CD4-positive, alpha-beta T cell treated with Interleukin-6 for 4 hours (primary cell): ENCODE data around the gene COL20A1.
"Not testable (repeated sequence)": the region's sequence is repeated elsewhere in the genome, so short reads cannot be mapped to it uniquely, and the experiment has no call there.

Source experiments
- DNase-seq: peaks from one replicate; pipeline ENCODE4 v3.0.0-alpha.2; 2020; ENCODE audit warnings: mixed read lengths

Gene COL20A1

DNA sequence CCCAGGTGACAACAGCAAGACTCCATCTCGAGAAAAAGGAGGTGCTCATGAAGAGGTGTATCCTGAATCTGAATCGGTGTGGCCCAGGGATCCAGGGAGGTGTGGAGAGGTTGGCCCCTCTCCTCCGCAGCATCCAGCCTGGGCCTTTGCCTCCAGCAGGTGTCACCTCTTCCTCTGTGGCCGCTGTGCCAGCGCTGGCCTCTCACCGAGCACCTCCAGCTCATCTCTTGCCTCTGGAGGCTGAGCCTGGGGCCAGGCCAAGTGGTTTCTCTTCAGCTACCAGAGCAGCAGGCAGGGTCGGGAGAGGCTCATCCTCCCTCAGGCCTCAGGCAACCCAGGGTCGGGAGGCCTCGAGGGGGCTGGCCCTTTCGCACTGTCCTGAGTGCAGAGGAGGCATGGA is 1.2 kb upstream of the COL20A1 start:
- DNase-seq = no peak

- DNase-seq = no peak
Measured at GRCh38 chr20:63292292-63292701, 689 bp upstream of the COL20A1 start.

DNA sequence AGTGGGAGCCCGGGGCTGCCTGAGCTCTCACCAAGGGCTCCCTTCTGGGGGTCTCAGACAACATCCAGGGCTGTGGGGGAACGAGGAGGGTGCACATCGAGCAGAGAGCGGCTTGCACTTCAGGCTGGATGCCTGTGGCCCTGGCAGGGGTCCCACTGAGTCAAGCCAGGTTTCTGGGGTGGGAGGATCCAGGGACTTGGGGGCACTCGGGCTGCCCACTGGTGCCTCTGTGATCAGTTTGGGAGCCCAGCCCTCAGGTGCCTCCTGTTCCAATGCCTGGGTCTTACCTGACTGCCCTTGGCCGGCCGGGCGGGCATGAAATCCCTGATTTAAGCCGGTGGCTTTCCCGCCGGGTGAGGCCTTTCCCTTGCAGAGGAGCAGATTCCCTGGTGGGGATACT is 470 bp downstream of the COL20A1 start:
- DNase-seq = no peak

DNA sequence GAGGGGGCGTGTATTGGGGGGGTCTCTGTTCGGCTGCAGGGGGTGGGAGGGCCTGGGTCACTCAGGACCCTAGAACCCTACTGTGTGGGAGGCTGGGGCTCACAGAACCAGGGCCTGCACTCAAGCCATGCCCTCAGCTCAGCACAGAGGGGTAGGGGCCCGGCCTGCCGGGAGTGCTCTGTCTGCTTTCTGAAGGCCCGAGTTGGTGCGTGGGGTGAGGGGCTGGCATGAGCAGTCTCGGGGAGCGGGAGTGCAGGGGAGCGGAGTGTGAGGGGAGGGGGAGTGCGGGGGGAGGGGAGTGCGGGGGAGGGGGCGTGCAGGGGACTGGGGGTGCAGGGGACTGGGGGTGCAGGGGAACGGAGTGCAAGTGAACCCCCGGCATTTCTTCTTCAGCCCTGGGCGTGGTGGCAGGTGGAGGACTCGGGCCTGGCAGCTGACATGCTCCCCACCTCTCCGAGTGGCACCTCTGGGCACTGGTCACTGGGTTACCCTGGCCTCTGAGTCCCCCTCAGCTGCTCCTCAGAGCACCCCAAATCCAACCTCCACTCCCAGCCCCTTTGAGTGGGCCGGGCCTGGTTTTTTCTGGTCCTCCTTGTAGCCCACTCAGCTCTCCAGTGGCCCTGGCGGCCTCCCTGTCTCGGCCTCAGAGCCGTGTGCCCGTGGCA is 1.0 kb downstream of the COL20A1 start:
- no peak for DNase-seq

DNA sequence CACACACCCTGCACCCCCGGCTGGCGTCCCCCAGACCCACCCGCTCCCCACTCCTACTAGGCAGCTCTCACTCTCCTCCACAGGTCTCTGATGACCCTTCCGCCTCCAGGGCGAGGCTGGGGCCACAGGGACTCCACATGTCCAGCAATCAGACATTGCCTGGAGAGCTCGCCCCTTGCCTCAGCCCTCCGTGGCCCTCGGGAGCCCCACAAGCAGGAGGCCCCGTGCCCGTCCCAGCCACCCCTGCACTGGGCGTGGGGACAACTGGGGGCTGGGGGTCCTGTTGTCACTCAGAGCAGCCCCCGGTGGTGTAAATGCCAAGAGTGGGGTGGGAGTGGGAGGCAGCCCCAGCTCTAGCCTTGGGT is 1.5 kb downstream of the COL20A1 start:
- no peak for DNase-seq

DNA sequence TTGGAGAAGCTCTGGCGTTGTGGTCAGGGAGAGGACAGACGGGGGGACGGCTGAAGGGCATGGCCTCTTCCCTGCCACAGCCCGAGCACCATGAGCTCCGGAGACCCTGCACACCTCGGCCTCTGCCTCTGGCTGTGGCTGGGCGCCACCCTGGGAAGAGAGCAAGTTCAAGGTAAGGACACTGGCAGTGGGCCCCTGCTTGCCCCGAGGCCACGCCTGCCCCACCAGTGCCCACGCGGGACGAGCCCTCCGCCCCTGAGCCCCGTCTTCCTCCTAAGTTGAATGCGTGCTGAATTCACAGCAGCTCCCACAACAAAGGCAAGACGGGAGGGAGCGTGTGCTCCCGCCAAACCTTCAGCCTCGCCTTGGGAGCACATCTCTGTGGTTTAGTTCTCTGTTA is 2.0 kb downstream of the COL20A1 start:
- DNase-seq = no peak

GRCh38 chr20:63295422-63295821 is 2.4 kb downstream of the COL20A1 start:
- peak; percentile 13 for DNase-seq

GRCh38 chr20:63295846-63296245 is 2.9 kb downstream of the COL20A1 start:
- no peak for DNase-seq

DNA sequence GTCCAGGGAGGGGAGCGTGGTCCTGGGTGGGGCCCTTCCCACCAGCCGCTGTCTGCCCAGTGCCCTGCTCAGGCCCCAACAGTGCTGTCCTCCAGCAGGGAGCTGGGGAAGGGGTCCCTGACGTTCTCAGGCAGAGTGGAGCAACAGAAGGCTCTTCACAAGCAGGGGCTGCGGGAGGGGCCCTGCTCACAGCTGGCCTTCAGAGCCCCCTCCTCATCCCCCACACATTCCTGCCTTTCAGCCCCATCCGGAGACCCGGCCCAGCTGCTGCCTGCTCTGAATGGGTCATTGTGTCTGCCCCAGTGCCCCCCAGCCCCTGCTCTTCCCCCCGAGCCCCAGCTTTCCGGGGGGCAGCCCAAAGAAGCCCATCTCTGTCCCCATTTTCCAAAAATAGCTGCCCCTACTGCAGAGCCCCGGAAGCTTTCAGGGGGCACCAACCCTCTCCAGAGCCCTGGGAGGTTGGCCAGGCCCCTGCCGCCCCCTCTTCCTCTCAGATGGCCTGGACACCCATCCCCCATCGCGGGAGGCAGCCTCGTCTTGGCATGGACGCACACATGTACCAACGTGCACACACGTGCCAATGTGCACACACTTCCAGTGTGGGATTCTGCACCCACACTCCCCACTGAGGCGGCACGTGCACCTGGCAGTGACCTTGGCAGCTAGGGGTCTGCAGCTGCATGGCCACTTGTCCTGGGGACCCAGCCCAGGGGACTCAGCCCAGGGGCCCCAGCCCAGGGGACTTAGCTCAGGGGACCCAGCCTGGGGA is 3.7 kb downstream of the COL20A1 start:
- DNase-seq = no peak

DNA sequence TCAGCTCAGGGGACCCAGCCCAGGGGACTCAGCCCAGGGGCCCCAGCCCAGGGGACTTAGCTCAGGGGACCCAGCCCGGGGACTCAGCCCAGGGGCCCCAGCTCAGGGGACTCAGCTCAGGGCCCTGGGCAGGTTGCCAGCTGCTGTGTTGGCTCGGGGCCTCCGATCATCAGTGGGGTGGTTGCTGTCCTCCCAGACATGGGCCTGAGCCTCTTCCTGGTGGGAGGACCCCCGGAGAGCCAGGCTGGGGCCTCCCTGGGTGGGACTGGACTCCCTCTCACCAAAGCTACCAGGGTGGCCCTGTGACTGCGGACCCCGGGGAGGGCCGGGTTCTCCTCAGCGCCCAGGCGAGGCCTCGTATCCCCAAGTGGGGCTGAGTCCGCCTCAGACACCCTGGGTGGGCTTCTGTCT is 4.4 kb downstream of the COL20A1 start:
- DNase-seq = no peak

DNA sequence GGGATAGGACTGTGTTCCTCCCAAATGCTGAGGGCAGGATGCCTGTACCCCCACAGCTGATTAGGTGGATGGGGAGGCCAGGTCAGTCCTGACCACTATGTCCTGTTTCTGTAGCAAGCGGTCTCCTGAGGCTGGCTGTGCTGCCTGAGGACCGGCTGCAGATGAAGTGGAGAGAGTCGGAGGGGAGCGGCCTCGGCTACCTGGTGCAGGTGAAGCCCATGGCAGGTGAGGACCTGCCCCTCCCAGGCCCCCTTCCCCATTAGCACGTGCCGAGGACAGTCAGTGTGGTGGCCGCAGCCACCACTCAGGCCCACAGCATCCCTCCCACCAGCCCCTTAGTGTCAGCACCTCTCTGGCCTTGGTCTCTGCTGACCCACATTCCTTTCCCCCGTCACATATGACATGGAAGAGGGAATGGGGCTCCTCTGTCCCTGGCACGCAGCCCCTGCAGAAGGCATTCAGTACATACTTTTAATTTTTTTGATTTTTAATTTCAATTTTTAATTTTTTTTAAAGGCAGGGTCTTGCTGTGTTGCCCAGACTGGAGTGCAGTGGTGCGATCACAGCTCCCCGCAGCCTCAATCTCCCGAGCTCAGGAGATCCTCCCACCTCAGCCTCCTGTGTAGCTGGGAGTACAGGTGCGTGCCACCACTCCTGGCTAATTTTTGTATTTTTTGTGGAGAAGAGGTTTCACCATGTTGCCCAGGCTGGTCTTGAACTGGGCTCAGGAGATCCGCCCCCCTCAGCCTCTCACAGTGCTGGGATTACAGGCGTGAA is 5.0 kb downstream of the COL20A1 start:
- DNase-seq = no peak

GRCh38 chr20:63298731-63299312 is 5.8 kb downstream of the COL20A1 start:
- no peak for DNase-seq

DNA sequence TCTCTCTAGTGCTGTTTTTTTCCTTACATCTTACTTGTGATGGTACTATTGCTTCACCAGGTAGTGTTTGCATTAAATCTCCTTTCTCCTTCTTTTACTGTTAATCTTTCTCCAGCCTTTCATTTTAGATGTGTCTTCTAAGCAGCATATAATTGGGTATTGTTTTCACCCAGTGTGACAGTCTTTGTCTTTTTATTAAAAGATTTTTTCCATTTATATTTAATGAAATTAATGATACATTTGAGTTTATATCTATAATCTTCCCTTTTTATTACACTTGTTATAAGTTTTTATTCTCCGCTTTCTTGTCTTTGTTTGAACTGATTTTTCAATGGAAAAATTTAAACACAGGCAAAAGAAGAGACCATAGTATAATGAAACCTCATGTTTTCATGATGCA is 8.7 kb downstream of the COL20A1 start:
- DNase-seq = no peak

- no peak for DNase-seq
Measured at GRCh38 chr20:63303095-63303666, 10.2 kb downstream of the COL20A1 start.

DNA sequence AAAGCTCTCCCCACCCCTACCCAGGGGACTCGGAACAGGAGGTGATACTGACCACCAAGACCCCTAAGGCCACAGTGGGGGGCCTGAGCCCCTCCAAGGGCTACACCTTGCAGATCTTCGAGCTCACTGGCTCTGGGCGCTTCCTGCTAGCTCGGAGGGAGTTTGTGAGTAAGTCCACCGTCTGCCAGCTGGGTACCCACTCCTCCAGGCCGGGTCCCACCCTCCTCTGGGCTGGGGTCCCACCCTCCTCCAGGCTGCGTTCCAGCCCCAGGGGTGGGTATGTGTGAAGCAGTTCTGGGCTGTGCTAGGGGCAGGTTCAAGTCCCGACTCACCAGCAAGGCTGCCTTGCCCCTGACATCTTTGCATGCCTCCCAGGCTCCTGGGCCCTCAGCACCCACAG is 12.4 kb downstream of the COL20A1 start:
- no peak for DNase-seq

- DNase-seq = not testable (repeated sequence)
Measured at GRCh38 chr20:63305933-63306672, 13.1 kb downstream of the COL20A1 start.

DNA sequence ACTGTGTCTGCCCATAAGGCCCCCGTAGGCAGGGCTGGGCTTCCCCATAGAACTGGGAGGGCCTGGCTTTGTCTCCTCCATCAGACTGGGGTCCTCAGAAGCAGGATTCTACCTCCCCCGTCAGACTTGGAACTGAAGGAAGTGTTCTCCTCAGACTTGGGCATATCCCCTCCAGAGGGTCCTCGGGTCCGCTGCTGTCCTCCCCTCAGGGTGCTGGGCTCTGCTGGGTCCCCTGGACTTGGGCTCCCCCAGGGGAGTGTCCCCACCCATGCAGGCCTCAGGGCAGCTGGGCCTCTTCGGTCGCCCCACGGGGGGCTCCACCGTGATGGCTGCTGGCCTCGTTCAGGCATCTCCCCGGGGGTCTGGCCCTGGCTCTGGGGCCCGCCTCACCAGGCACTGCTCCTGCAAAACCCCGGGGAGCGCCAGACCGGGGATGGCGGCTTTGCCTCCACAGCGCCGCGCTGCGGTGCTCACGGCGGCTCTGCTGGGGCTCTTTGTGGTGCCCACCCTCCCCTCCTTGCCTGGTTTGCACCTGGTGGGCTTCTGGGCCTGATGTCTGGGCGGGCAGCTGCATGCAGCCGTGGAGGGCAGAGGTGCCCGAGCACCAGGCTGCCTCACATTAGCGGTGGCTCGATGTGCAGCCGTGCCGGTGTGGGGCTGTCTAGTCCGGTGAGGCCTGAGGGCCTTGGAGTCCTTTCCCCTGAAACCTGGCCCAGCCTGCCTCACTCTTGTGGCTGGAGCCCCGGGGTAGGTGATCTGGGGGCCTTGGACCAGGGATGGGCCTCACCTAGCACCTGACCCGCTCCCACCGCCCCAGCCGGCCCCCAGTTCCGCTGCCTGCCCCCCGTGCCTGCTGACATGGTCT is 13.9 kb downstream of the COL20A1 start:
- no peak for DNase-seq

GRCh38 chr20:63307538-63308217 is 14.7 kb downstream of the COL20A1 start:
- DNase-seq = no peak

GRCh38 chr20:63308218-63308911 is 15.4 kb downstream of the COL20A1 start:
- no peak for DNase-seq
